Right lobe of liver (tissue), 4 donors: ENCODE data around the gene NAPA.

Experiments used
- POLR2A ChIP-seq: fragments of 450-650 bp; IDR thresholded peaks from one replicate; pipeline ENCODE4 v1.6.1; 2017; ENCODE audit warnings: antibody characterized with exemption, mild to moderate bottlenecking
- TF ChIP-seq, protein P1 (sequence below), 4 donors: fragments of 200-600 bp in 3 of 4; fragments of 450-650 bp in 1 of 4; IDR thresholded peaks; one replicate each; pipeline versions ENCODE4 v1.5.1 to v1.8.0; 2016 to 2022; ENCODE audit warnings: antibody characterized with exemption in 4 of 4, mild to moderate bottlenecking in 2 of 4
- donor health status: DM: no; HTN: no; CAD: no.
- donor health status: DM: no; HTN: no; CAD: no.
- donor health status: DM: no; HTN: yes; CAD: no.

DNA sequence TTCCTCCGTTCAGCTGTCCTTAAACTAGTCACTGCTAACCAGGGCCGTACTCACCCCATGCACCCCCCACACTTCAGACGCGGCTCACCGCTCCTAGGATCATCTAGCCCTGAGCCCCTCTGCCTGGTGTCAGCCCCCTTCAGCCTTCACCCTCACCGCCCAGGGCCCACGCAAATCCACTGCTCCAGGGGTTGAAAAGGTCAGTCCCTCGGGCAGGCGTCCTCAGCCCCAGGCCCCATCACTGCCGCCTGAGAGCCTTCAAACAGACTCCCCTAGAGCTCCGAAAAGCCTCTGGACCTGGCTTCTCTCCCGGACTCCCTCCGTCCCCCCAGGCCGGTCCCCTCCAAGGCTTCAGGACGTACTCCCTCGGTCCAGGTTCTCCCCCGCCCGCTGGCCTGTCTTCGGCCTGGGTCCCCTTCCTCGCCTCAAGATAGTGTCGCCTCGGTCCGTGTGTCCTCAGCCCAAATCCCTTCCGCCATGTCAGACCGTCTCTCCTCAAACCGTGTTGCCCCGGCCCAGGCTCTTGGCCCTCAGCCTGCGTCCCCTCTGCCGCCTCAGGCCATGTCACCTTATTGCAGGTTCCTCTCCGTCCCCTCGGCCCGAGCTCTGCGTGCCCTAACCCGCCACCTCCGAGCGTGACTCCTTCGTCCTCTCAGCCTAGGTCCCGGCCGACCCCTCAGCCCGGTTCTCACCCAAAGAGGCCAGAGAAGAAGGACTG lies 553 bp downstream of the NAPA start:
- TF ChIP-seq, protein P1, sequence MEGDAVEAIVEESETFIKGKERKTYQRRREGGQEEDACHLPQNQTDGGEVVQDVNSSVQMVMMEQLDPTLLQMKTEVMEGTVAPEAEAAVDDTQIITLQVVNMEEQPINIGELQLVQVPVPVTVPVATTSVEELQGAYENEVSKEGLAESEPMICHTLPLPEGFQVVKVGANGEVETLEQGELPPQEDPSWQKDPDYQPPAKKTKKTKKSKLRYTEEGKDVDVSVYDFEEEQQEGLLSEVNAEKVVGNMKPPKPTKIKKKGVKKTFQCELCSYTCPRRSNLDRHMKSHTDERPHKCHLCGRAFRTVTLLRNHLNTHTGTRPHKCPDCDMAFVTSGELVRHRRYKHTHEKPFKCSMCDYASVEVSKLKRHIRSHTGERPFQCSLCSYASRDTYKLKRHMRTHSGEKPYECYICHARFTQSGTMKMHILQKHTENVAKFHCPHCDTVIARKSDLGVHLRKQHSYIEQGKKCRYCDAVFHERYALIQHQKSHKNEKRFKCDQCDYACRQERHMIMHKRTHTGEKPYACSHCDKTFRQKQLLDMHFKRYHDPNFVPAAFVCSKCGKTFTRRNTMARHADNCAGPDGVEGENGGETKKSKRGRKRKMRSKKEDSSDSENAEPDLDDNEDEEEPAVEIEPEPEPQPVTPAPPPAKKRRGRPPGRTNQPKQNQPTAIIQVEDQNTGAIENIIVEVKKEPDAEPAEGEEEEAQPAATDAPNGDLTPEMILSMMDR (IDR thresholded peaks at IDR 0.05): no peak
- no peak for TF ChIP-seq POLR2A
